ENCODE data around the gene NENF. TPM values are rescaled to one million over a fixed set of nuclear protein-coding genes. Genes with fewer than 3 reads are reported as not detected.
"Not testable (repeated sequence)": the region's sequence is repeated elsewhere in the genome, so short reads cannot be mapped to it uniquely, and the experiment has no call there.

NENF gene
- polyA plus RNA-seq, 3 donors, result 34.3 to 40.6 (median 36.2) TPM

- DNase-seq (ENCODE audit: extremely low read depth in 1 of 11, low read depth in 9 of 11, low spot score in 4 of 11), result no peak
These were observed 37.3 kb downstream of the NENF start for GRCh38 chr1:212470059-212470458.

GRCh38 chr1:212471286-212471685 is 38.6 kb downstream of the NENF start:
- DNase-seq (ENCODE audit: extremely low read depth in 1 of 11, low read depth in 9 of 11, low spot score in 4 of 11), result no peak

GRCh38 chr1:212471891-212472675 is 39.4 kb downstream of the NENF start:
- DNase-seq (ENCODE audit: extremely low read depth in 1 of 11, low read depth in 9 of 11, low spot score in 4 of 11), result no peak

GRCh38 chr1:212473729-212474128 is 41.0 kb downstream of the NENF start:
- no peak for DNase-seq (ENCODE audit: extremely low read depth in 1 of 11, low read depth in 9 of 11, low spot score in 4 of 11)

GRCh38 chr1:212475151-212475550 is 42.4 kb downstream of the NENF start:
- no peak for DNase-seq (ENCODE audit: extremely low read depth in 1 of 11, low read depth in 9 of 11, low spot score in 4 of 11)

- DNase-seq (ENCODE audit: extremely low read depth in 1 of 11, low read depth in 9 of 11, low spot score in 4 of 11), result not testable (repeated sequence)
These were observed 43.1 kb downstream of the NENF start for GRCh38 chr1:212475831-212476230.

- DNase-seq (ENCODE audit: extremely low read depth in 1 of 11, low read depth in 9 of 11, low spot score in 4 of 11), result peak; percentile 61 to 86 (median 78)
These were observed 44.4 kb downstream of the NENF start for GRCh38 chr1:212477014-212477679.

- no peak for DNase-seq (ENCODE audit: extremely low read depth in 1 of 11, low read depth in 9 of 11, low spot score in 4 of 11)
These were observed 45.2 kb downstream of the NENF start for GRCh38 chr1:212477680-212478466.

- DNase-seq (ENCODE audit: extremely low read depth in 1 of 11, low read depth in 9 of 11, low spot score in 4 of 11), result no peak
These were observed 45.8 kb downstream of the NENF start for GRCh38 chr1:212478467-212479025.

- no peak for DNase-seq (ENCODE audit: extremely low read depth in 1 of 11, low read depth in 9 of 11, low spot score in 4 of 11)
These were observed 46.5 kb downstream of the NENF start for GRCh38 chr1:212479188-212479587.

GRCh38 chr1:212480711-212481437 is 48.2 kb downstream of the NENF start:
- DNase-seq (ENCODE audit: extremely low read depth in 1 of 11, low read depth in 9 of 11, low spot score in 4 of 11), result not testable (repeated sequence)

- no peak for DNase-seq (ENCODE audit: extremely low read depth in 1 of 11, low read depth in 9 of 11, low spot score in 4 of 11)
These were observed 48.7 kb downstream of the NENF start for GRCh38 chr1:212481438-212481767.

- DNase-seq (ENCODE audit: extremely low read depth in 1 of 11, low read depth in 9 of 11, low spot score in 4 of 11), result no peak
These were observed 49.4 kb downstream of the NENF start for GRCh38 chr1:212482006-212482636.

GRCh38 chr1:212482637-212483441 is 50.1 kb downstream of the NENF start:
- no peak for DNase-seq (ENCODE audit: extremely low read depth in 1 of 11, low read depth in 9 of 11, low spot score in 4 of 11)

GRCh38 chr1:212484701-212485570 is 52.2 kb downstream of the NENF start:
- no peak for DNase-seq (ENCODE audit: extremely low read depth in 1 of 11, low read depth in 9 of 11, low spot score in 4 of 11)

- no peak for DNase-seq (ENCODE audit: extremely low read depth in 1 of 11, low read depth in 9 of 11, low spot score in 4 of 11)
These were observed 52.8 kb downstream of the NENF start for GRCh38 chr1:212485571-212485912.
